ENCODE measurements around the gene KRTAP2-3. TPM values are rescaled to one million over a fixed set of nuclear protein-coding genes. Genes with fewer than 3 reads are reported as not detected.
"Not testable (repeated sequence)": the region's sequence is repeated elsewhere in the genome, so short reads cannot be mapped to it uniquely, and the experiment has no call there.

KRTAP2-3 gene
- total and polyA plus RNA-seq, 7 donors = not detected

DNA sequence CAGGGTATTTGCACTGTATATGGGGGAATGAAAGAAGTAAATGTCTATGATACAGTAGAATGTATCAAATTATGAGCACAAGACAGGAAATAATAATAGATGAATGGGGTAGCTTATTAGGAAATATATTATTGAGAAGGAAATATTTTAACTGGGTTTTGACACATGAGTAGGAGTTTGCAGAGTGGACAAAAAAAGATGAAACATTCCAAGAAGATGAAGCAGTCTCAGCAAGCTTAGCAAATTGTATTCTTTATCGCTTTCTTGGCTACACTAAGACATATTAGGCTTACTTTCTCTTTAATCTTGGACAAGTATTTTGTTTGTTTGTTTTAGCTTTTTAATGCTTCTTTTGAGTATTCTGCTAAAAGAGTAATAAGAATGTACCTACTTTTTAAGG lies 44.0 kb upstream of the KRTAP2-3 start:
- Histone ChIP-seq H3K4me1 (no peaks in the 10 kb centered on the region), H3K9me3 (no peaks in the 10 kb centered on the region), H3K36me3 (ENCODE audit: insufficient read depth in 1 of 2, low read depth in 1 of 2) (no peaks in the 10 kb centered on the region), H3K27me3 (ENCODE audit: insufficient read depth in 3 of 3, low read length in 2 of 3) (peaks cover 0 to 19% (median 0%) of the 10 kb centered on the region in 3 donors), H3K4me3 (no peak overlapping the region), H3K27ac (no peak overlapping the region)
- ATAC-seq (no peak), DNase-seq (no peak)
- TF ChIP-seq, protein P1, sequence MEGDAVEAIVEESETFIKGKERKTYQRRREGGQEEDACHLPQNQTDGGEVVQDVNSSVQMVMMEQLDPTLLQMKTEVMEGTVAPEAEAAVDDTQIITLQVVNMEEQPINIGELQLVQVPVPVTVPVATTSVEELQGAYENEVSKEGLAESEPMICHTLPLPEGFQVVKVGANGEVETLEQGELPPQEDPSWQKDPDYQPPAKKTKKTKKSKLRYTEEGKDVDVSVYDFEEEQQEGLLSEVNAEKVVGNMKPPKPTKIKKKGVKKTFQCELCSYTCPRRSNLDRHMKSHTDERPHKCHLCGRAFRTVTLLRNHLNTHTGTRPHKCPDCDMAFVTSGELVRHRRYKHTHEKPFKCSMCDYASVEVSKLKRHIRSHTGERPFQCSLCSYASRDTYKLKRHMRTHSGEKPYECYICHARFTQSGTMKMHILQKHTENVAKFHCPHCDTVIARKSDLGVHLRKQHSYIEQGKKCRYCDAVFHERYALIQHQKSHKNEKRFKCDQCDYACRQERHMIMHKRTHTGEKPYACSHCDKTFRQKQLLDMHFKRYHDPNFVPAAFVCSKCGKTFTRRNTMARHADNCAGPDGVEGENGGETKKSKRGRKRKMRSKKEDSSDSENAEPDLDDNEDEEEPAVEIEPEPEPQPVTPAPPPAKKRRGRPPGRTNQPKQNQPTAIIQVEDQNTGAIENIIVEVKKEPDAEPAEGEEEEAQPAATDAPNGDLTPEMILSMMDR (IDR thresholded peaks at IDR 0.05) = no peak
- intact Hi-C loops (cut with DNase I) = no loop called here
- WGBS, 3 donors = 90 to 96% (median 91%) methylated on average over 1 of the region's 1 CpG

DNA sequence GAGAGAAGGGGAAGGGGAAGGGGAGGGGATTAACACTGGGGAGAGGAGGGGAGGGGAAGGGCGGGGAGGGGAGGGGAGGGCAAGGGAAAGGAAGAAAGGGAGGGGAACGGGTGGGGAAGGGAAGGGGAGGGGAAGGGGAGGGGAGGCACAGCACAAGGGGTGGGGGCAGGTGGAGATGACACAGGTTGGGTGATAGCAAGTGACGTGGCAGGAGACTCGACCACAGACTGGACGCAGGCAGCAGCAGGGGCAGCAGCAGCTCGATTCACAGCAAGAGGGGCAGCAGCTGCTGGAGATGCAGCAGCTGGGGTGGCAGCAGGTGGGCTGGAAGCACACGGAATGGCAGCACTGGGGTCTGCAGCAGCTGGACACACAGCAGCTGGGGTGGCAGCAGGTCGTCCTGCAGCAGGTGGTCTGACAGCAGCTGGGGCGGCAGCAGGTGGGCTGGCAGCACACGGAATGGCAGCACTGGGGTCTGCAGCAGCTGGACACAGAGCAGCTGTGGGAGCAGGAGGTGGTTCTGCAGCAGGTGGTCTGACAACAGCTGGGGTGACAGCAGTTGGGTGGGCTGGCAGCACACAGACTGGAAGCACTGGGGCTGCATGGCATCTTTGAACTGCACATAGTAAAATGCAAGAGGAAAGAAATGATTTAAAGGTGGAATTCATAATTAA lies 41.8 kb upstream of the KRTAP2-3 start, which contains the start of gene KRTAP4-16:
KRTAP4-16 (minus strand) TSS at position 624 of the 674 bp plus-strand sequence; CDS start at position 624, 0 bp downstream.
- TF ChIP-seq, protein P1 (IDR thresholded peaks at IDR 0.05) = no peak

DNA sequence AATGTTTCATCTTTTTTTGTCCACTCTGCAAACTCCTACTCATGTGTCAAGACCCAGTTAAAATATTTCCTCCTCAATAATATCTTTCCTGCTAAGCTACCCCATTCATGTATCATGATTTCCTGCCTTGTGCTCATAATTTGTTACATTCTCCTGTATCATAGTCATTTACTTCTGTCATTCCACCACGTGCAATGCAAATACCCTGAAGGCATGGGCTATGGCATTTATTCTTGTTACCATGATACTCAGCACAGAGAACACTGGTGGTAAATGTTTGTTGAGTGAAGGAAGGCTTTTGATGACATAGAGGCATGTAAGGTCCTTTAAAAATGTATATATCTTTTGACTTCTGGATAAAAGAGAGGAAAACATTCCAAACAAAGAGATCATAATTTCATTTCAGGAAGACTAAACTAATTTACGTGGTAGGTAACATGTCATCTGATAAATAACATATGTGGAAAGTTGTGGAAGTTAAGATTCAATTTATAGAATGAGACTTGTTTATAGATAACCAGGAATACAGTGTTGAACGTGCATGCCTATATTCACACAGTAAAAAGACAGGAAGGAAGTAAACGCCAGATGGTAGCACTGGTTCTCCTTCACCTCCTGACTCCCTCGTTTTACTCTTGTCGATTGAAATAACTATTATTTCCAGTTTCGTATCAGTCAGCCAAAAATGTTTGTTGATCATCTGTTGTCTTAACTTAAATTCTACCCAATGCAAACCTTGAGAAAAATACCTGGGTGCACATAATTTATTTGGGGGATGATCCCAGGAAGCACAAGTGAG lies 40.0 kb upstream of the KRTAP2-3 start:
- intact Hi-C loops (cut with DNase I); H3K27ac ChIP-seq; H3K36me3 ChIP-seq (ENCODE audit: insufficient read depth in 1 of 2, low read depth in 1 of 2); ATAC-seq; H3K27me3 ChIP-seq (ENCODE audit: insufficient read depth in 3 of 3, low read length in 2 of 3); H3K4me3 ChIP-seq; H3K9me3 ChIP-seq; DNase-seq; H3K4me1 ChIP-seq: not testable (repeated sequence)
- WGBS, 3 donors = 56 to 65% (median 64%) methylated on average over 7 of the region's 7 CpGs

More for the DNA sequence above, 41.8 kb upstream of the KRTAP2-3 start, which contains the start of gene KRTAP4-16:
- H3K9me3 ChIP-seq = no peaks in the 10 kb centered on the region
- H3K27me3 ChIP-seq (ENCODE audit: insufficient read depth in 3 of 3, low read length in 2 of 3) = peaks cover 0 to 12% (median 0%) of the 10 kb centered on the region in 3 donors
- ATAC-seq = no peak
- DNase-seq = no peak
- no peaks in the 10 kb centered on the region for H3K36me3 ChIP-seq (ENCODE audit: insufficient read depth in 1 of 2, low read depth in 1 of 2)
- no peaks in the 10 kb centered on the region for H3K4me1 ChIP-seq
- intact Hi-C loops (cut with DNase I) = no loop called here
- H3K27ac ChIP-seq = no peak within 1 kb of the TSS
- WGBS, 3 donors = 37 to 48% (median 42%) methylated on average over 8 to 10 of the region's 10 CpGs
- H3K4me3 ChIP-seq = no peak within 1 kb of the TSS

DNA sequence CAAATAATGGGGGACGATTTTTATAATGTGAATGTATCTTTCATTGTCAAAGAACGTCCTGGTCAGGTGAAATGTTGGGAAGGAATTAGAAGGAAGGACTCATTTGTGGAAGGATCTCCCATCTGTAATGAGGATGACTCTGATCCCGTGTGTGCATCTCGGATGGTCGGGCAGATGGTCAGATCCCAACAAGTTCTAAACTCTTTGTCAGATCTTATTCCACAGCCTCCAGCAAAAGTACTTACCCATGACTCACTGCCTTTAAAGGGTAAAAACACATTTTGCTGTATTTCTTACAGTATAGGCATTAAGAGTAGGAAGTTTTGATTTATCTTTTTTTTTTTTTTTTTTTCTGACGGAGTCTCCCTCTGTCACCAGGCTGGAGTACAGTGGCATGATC lies 38.6 kb upstream of the KRTAP2-3 start:
- no peak for ATAC-seq
- TF ChIP-seq, protein P1 (IDR thresholded peaks at IDR 0.05) = no peak
- Histone ChIP-seq H3K9me3 (no peaks in the 10 kb centered on the region), H3K27ac (no peak overlapping the region), H3K4me3 (no peak overlapping the region), H3K27me3 (ENCODE audit: insufficient read depth in 3 of 3, low read length in 2 of 3) (peaks cover 0 to 6% (median 1%) of the 10 kb centered on the region in 3 donors), H3K36me3 (ENCODE audit: insufficient read depth in 1 of 2, low read depth in 1 of 2) (no peaks in the 10 kb centered on the region), H3K4me1 (no peaks in the 10 kb centered on the region)
- DNase-seq = no peak
- WGBS, 3 donors = 74 to 86% (median 80%) methylated on average over 5 to 6 of the region's 6 CpGs
- intact Hi-C loops (cut with DNase I) = no loop called here

DNA sequence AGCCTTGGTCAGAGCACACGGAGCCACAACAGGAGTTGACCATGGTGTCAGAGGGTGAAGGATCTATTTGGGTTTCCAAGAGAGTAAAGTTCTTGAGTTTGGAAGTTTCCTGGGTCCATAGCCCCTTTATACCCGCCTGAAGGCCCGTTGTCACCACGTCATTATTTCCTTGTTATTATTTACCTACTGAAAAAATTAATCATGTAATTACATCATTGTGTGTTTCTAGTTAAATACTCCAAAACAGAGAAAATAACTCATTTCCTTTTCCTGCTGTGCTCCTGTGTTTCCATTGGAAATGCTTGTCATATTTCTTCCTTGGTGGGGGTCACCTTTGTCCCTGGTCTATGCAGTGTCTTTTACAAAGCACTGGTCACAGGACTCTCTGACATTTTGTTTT lies 38.1 kb upstream of the KRTAP2-3 start, which contains the start of gene KRTAP4-8:
KRTAP4-8 (minus strand) TSS at position 101 of the 400 bp plus-strand sequence; CDS start at position 43, 58 bp downstream.
- Histone ChIP-seq H3K27me3 (ENCODE audit: insufficient read depth in 3 of 3, low read length in 2 of 3) (peaks cover 0 to 4% (median 1%) of the 10 kb centered on the region in 3 donors), H3K4me1 (no peaks in the 10 kb centered on the region), H3K4me3 (no peak within 1 kb of the TSS), H3K27ac (no peak within 1 kb of the TSS), H3K36me3 (ENCODE audit: insufficient read depth in 1 of 2, low read depth in 1 of 2) (no peaks in the 10 kb centered on the region), H3K9me3 (no peaks in the 10 kb centered on the region)
- ATAC-seq (no peak), DNase-seq (no peak)
- intact Hi-C loops (cut with DNase I) = no loop called here
- WGBS, 3 donors = 72 to 76% (median 73%) methylated on average over 4 of the region's 4 CpGs
- TF ChIP-seq, protein P1 (IDR thresholded peaks at IDR 0.05) = no peak

All from psoas muscle (tissue), 8 donors.